Measurements from ENCODE around the gene NTRK1. TPM values are rescaled to one million over a fixed set of nuclear protein-coding genes. Genes with fewer than 3 reads are reported as not detected.
A peak's percentile ranks its signal among the peaks of the same experiment; 100 is the strongest.

The NTRK1 gene
- total RNA-seq, 8 experiments from 2014 or later: 0.27 to 2.5 (median 0.61) TPM; not detected in 1

GRCh38 chr1:156887734-156888133, 27.1 kb downstream of the NTRK1 start:
- ATAC-seq (replicated peaks in 6 of 8): peak in 5 of 8 experiments; percentile 3 to 42 (median 11)
- H3K4me3 ChIP-seq: no peak overlapping the region
- H3K27ac ChIP-seq: peak overlapping the region; percentile 1 to 41
- no CpG with 5 or more reads among the region's 6 CpGs for WGBS, 10 experiments
- in situ Hi-C loops (cut with MboI; ENCODE audit: low pct_unique_long_range_greater_than_20kb in 2 of 9, low sequenced_read_pairs in 9 of 9, unreplicated experiment in 9 of 9): no loop called here
- peaks cover 49 to 53% of the 10 kb centered on the region in 2 donors for H3K4me1 ChIP-seq (replicated peaks in 1 of 2)

GRCh38 chr1:156889802-156890580, 29.3 kb downstream of the NTRK1 start:
- Histone ChIP-seq H3K27ac (no peak overlapping the region), H3K4me3 (no peak overlapping the region), H3K4me1 (replicated peaks in 1 of 2) (peaks cover 27 to 31% of the 10 kb centered on the region in 2 donors)
- in situ Hi-C loops (cut with MboI; ENCODE audit: low pct_unique_long_range_greater_than_20kb in 2 of 9, low sequenced_read_pairs in 9 of 9, unreplicated experiment in 9 of 9): no loop called here
- 23 to 100% (median 46%) methylated on average over 1 to 7 of the region's 8 CpGs for WGBS, 10 experiments
- peak; percentile 24 to 63 (median 38) for ATAC-seq (replicated peaks in 6 of 8)

DNA sequence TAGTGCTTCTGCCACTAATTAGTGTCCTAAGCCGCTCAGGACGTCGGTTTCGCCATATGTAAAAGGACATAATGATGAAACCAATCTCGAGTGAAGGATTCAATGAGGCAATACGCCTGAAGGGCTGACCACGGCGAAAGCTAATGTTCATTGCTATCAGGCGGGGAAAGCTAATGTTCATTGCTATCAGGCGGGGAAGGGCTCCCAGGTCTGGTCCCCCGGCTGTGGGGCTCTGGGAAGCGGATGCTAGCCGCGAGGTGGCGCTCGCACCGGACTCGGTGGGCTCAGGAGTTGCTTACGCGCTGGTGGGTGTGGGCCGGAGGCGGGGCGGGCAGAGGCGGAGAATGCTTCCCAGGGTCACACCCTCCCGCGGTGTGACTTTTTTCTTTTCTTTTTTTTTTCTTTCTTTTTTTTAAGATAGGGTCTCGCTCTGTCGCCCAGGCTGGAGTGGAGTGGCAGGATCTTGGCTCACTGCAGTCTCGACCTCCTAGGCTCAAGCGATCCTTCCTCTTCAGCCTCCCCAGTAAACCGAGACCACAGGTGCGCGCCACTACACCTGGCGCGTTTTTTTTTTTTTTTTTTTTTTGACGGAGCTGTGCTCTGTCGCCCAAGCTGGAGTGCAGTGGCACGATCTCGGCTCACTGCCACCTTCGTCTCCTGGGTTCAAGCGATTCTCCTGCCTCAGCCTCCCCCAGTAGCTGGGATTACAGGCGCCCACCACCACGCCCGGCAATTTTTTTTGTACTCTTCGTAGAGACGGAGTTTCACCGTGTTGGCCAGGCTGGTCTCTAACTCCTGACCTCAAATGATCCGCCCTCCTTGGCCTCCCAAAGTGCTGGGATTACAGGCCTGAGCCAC, 31.8 kb downstream of the NTRK1 start:
- WGBS, 10 experiments: 0 to 20% (median 4%) methylated on average over 5 to 38 of the region's 48 CpGs; no CpG with 5 or more reads in 1 of the 10 experiments
- Histone ChIP-seq H3K4me3 (peak overlapping the region in 4 of 5 donors; percentile 0 to 18 (median 6)), H3K4me1 (replicated peaks in 1 of 2) (peaks cover 13 to 29% of the 10 kb centered on the region in 2 donors), H3K27ac (no peak overlapping the region)
- ATAC-seq (replicated peaks in 6 of 8): peak; percentile 71 to 99 (median 90)
- in situ Hi-C loops (cut with MboI; ENCODE audit: low pct_unique_long_range_greater_than_20kb in 2 of 9, low sequenced_read_pairs in 9 of 9, unreplicated experiment in 9 of 9): no loop called here

- H3K27ac ChIP-seq: no peak within 1 kb of the TSS
- ATAC-seq (replicated peaks in 6 of 8): no peak
- 12 to 82% (median 43%) methylated on average over 6 to 21 of the region's 60 CpGs; no CpG with 5 or more reads in 3 of the 10 experiments for WGBS, 10 experiments
- H3K4me3 ChIP-seq: peak within 1 kb of the TSS in 2 of 5 donors; percentile 1 to 18
- in situ Hi-C loops (cut with MboI; ENCODE audit: low pct_unique_long_range_greater_than_20kb in 2 of 9, low sequenced_read_pairs in 9 of 9, unreplicated experiment in 9 of 9): no loop called here
- peaks cover 4 to 25% of the 10 kb centered on the region in 2 donors for H3K4me1 ChIP-seq (replicated peaks in 1 of 2)
These were observed 32.6 kb downstream of the NTRK1 start, which contains the start of gene PEAR1 for GRCh38 chr1:156893048-156893953. PEAR1 (plus strand) TSS chr1:156893718; CDS start chr1:156903927, 10,209 bp downstream.

DNA sequence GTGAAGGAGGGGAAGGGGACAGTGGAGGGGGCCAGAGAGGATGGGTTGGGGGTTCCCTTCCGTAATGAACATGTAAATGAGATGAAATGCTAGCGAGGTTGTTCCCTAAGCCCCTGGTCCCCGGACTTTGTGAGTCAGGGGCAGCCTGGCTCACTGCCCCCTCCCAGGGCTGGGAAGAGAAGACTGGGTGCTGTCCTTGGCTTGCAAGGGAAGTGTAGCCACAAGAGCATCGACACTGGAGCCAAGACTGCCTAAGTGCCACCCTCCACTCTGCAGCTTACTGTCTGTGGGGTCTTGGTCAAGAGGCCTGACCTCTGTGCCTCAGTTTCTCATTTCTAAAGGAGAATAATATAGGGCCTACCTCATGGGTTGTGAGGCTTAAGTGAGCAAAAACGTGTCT, 33.3 kb downstream of the NTRK1 start:
- Histone ChIP-seq H3K27ac (no peak overlapping the region), H3K4me3 (no peak overlapping the region), H3K4me1 (replicated peaks in 1 of 2) (peaks cover 0 to 26% of the 10 kb centered on the region in 2 donors)
- 17 to 60% (median 26%) methylated on average over 1 to 3 of the region's 5 CpGs; no CpG with 5 or more reads in 5 of the 10 experiments for WGBS, 10 experiments
- in situ Hi-C loops (cut with MboI; ENCODE audit: low pct_unique_long_range_greater_than_20kb in 2 of 9, low sequenced_read_pairs in 9 of 9, unreplicated experiment in 9 of 9): no loop called here
- no peak for ATAC-seq (replicated peaks in 6 of 8)

GRCh38 chr1:156894711-156895454, 34.2 kb downstream of the NTRK1 start:
- in situ Hi-C loops (cut with MboI; ENCODE audit: low pct_unique_long_range_greater_than_20kb in 2 of 9, low sequenced_read_pairs in 9 of 9, unreplicated experiment in 9 of 9): no loop called here
- no peak overlapping the region for H3K4me3 ChIP-seq
- H3K27ac ChIP-seq: no peak overlapping the region
- 71 to 92% (median 89%) methylated on average over 4 to 7 of the region's 12 CpGs; no CpG with 5 or more reads in 5 of the 10 experiments for WGBS, 10 experiments
- ATAC-seq (replicated peaks in 6 of 8): peak in 1 of 8 experiments; percentile 13
- peaks cover 0 to 24% of the 10 kb centered on the region in 2 donors for H3K4me1 ChIP-seq (replicated peaks in 1 of 2)

DNA sequence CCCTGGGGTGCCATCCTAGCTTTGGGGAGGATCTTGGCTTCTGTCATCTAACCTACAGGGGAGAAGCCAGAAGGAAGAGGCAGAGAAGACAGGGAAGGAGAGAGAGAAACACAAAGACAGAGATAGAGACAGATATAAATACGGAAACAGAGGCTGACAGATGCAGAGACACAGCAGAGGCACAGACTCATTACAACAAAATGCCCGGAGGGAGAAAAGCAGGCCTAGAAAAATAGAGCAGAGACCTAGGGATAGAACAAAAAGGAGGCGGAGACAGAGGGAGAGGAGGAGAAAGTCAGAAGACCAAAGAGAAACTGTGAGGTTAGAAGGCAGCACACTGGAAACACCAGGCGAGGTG, 34.8 kb downstream of the NTRK1 start:
- Histone ChIP-seq H3K27ac (no peak overlapping the region), H3K4me1 (replicated peaks in 1 of 2) (peaks cover 0 to 24% of the 10 kb centered on the region in 2 donors), H3K4me3 (no peak overlapping the region)
- WGBS, 10 experiments: 50 to 100% (median 69%) methylated on average over 1 to 4 of the region's 4 CpGs; no CpG with 5 or more reads in 1 of the 10 experiments
- no peak for ATAC-seq (replicated peaks in 6 of 8)
- in situ Hi-C loops (cut with MboI; ENCODE audit: low pct_unique_long_range_greater_than_20kb in 2 of 9, low sequenced_read_pairs in 9 of 9, unreplicated experiment in 9 of 9): no loop called here

- in situ Hi-C loops (cut with MboI; ENCODE audit: low pct_unique_long_range_greater_than_20kb in 2 of 9, low sequenced_read_pairs in 9 of 9, unreplicated experiment in 9 of 9): no loop called here
- no peak overlapping the region for H3K4me3 ChIP-seq
- WGBS, 10 experiments: 83 to 100% (median 95%) methylated on average over 1 to 6 of the region's 6 CpGs; no CpG with 5 or more reads in 2 of the 10 experiments
- H3K27ac ChIP-seq: no peak overlapping the region
- peaks cover 0 to 24% of the 10 kb centered on the region in 2 donors for H3K4me1 ChIP-seq (replicated peaks in 1 of 2)
- no peak for ATAC-seq (replicated peaks in 6 of 8)
These were observed 35.3 kb downstream of the NTRK1 start for GRCh38 chr1:156895927-156896326.

DNA sequence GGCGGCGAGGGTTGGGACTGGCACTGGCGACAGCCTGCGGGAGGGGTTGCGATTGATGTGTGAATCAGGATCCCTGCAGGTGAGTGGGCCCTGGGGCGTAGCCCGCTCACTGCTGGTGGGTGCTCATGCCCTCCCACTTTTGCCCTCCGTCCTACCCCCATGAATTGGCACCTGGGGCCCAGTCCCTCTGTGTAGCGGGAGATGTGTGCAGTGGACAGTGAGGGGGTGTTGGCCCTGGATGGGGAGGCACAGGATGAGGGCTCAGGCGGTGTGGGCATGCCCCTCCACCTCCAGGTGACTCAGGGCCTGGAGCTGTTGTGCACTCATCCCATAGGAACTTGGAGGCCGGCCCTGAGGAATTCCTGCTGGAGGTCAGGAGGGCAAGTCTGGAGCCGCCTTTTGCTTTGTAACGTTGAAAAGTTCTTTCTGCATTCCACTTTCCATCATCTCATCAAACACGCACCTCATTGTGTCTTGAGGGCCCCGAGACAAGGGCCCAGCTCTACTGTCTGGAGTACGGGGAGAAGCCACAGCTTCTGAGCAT, 35.9 kb downstream of the NTRK1 start:
- Histone ChIP-seq H3K27ac (no peak overlapping the region), H3K4me1 (replicated peaks in 1 of 2) (peaks cover 0 to 24% of the 10 kb centered on the region in 2 donors), H3K4me3 (no peak overlapping the region)
- WGBS, 10 experiments: 11 to 60% (median 49%) methylated on average over 2 to 6 of the region's 16 CpGs; no CpG with 5 or more reads in 5 of the 10 experiments
- in situ Hi-C loops (cut with MboI; ENCODE audit: low pct_unique_long_range_greater_than_20kb in 2 of 9, low sequenced_read_pairs in 9 of 9, unreplicated experiment in 9 of 9): no loop called here
- peak in 2 of 8 experiments; percentile 7 to 22 for ATAC-seq (replicated peaks in 6 of 8)

- peak in 3 of 8 experiments; percentile 17 to 26 (median 18) for ATAC-seq (replicated peaks in 6 of 8)
- Histone ChIP-seq H3K27ac (no peak overlapping the region), H3K4me3 (no peak overlapping the region), H3K4me1 (replicated peaks in 1 of 2) (peaks cover 0 to 24% of the 10 kb centered on the region in 2 donors)
- WGBS, 10 experiments: 20 to 100% (median 83%) methylated on average over 2 to 10 of the region's 14 CpGs; no CpG with 5 or more reads in 5 of the 10 experiments
- in situ Hi-C loops (cut with MboI; ENCODE audit: low pct_unique_long_range_greater_than_20kb in 2 of 9, low sequenced_read_pairs in 9 of 9, unreplicated experiment in 9 of 9): no loop called here
These were observed 36.6 kb downstream of the NTRK1 start for GRCh38 chr1:156897078-156897825.

DNA sequence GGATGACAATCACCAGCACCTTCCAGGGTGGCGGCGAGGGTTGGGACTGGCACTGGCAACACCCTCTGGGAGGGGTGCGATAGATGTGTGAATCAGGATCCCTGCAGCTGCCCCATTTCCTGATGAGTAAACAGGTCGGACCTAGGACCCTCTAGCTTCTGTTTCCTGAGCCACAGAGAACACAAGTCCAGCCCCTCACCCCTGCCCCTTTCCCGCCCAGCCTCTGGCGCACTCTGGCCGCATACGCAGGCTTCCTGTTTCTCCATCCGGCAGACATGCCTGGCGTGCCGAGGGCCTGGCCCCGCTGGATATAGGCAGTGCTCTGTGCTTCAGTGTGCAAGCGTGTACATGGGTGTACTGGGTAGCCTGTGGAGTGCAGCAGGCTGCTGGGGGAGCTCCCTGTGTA, 37.5 kb downstream of the NTRK1 start:
- WGBS, 10 experiments: 20 to 33% (median 26%) methylated on average over 2 to 6 of the region's 13 CpGs; no CpG with 5 or more reads in 7 of the 10 experiments
- no peak overlapping the region for H3K27ac ChIP-seq
- H3K4me3 ChIP-seq: no peak overlapping the region
- ATAC-seq (replicated peaks in 6 of 8): peak in 7 of 8 experiments; percentile 3 to 64 (median 55)
- H3K4me1 ChIP-seq (replicated peaks in 1 of 2): peaks cover 0 to 24% of the 10 kb centered on the region in 2 donors
- in situ Hi-C loops (cut with MboI; ENCODE audit: low pct_unique_long_range_greater_than_20kb in 2 of 9, low sequenced_read_pairs in 9 of 9, unreplicated experiment in 9 of 9): no loop called here
